Testis (tissue), 3 donors: ENCODE results near the gene SLIRP. TPM values are rescaled to one million over a fixed set of nuclear protein-coding genes. Genes with fewer than 3 reads are reported as not detected.

Experiments used
- DNase-seq: peaks from one replicate; pipeline ENCODE4 v3.0.0-alpha.2; 2019
- H3K27ac ChIP-seq, 2 donors: fragments of 200-600 bp; sonication (generic); one replicate each; pipeline ENCODE4 v1.5.1; 2019
- H3K27me3 ChIP-seq: fragments of 200-600 bp; sonication (generic); one replicate; pipeline ENCODE4 v1.5.1; 2019
- H3K36me3 ChIP-seq: fragments of 200-600 bp; sonication (generic); one replicate; pipeline ENCODE4 v1.5.1; 2017; ENCODE audit warnings: low read depth; ENCODE audit errors: missing control alignments
- H3K4me1 ChIP-seq: fragments of 200-600 bp; sonication (generic); one replicate; pipeline ENCODE4 v1.5.1; 2019
- H3K4me3 ChIP-seq, 2 donors: fragments of 200-600 bp; sonication (generic); one replicate each; pipeline ENCODE4 v1.5.1; 2017 to 2019
- H3K9me3 ChIP-seq: fragments of 200-600 bp; sonication (generic); one replicate; pipeline ENCODE4 v1.5.1; 2017
- POLR2A ChIP-seq: fragments of 450-650 bp; IDR thresholded peaks from one replicate; pipeline ENCODE4 v1.6.1; 2017; ENCODE audit warnings: antibody characterized with exemption, mild to moderate bottlenecking, moderate library complexity
- WGBS, 2 donors: methylation state at CpG; one replicate each; pipeline ENCODE4 v1.1.5; 2018; 5-methylcytosine and 5-hydroxymethylcytosine counted together
- intact Hi-C: fragments of 100-400 bp; cut with DNase I; formaldehyde crosslinking; loops from one replicate; pipeline ENCODE4 v1.15.1; 2023; ENCODE audit warnings: low total_unique reads
- polyA plus RNA-seq: library from polyadenylated mRNA; stranded (reverse); fragments of 350-450 nt; fragmentation: Illumina TruSeq; extraction: RNeasy Lipid Tissue Mini Kit (QIAGEN cat#74804); gene quantifications from one replicate; pipeline ENCODE4 v1.2.3, GENCODE V29; 2014; ENCODE audit warnings: low read depth, low replicate concordance; ENCODE audit not compliant: insufficient read depth
- total RNA-seq, 2 donors: library from RNA; depleted of rRNA; stranded (reverse); fragments of >200 nt; gene quantifications; one replicate each; pipeline ENCODE4 v1.2.3, GENCODE V29; 2016
- TF ChIP-seq, protein P1 (sequence below), 3 experiments: fragments of 450-650 bp in 2 of 3; fragments of 200-600 bp in 1 of 3; sonication (generic) in 1 of 3; IDR thresholded peaks; one replicate each; pipeline ENCODE4 v1.5.1; 2016 to 2019; ENCODE audit warnings: antibody characterized with exemption in 3 of 3, mild to moderate bottlenecking in 2 of 3, moderate library complexity in 1 of 3

SLIRP gene
- total and polyA plus RNA-seq, 3 donors from 2014 or later: 101 to 214 (median 133) TPM

DNA sequence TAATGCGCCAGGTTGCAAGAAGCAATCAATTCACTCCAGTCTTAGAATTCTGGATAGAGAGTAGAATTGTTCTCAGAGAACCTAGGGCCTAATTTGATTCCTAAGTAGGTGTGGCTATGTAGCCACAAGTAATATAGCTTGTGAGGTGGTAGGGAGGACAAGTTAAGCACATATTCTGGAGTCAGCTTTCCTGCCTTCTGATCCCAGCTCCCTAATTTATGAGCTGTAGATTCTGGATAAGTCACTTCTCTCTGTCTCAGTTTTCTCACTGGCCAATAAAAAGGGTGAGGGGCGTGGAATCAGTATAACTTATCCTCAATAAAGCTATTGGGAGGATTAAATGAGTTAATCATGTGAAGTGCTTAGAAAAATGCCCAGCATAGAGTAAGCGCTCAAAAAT is 56.1 kb downstream of the SLIRP start:
- no peak overlapping the region for H3K4me3 ChIP-seq
- no peak for DNase-seq
- no peaks in the 10 kb centered on the region for H3K27me3 ChIP-seq
- intact Hi-C loops: no loop called here
- no peak for TF ChIP-seq POLR2A
- TF ChIP-seq, protein P1, sequence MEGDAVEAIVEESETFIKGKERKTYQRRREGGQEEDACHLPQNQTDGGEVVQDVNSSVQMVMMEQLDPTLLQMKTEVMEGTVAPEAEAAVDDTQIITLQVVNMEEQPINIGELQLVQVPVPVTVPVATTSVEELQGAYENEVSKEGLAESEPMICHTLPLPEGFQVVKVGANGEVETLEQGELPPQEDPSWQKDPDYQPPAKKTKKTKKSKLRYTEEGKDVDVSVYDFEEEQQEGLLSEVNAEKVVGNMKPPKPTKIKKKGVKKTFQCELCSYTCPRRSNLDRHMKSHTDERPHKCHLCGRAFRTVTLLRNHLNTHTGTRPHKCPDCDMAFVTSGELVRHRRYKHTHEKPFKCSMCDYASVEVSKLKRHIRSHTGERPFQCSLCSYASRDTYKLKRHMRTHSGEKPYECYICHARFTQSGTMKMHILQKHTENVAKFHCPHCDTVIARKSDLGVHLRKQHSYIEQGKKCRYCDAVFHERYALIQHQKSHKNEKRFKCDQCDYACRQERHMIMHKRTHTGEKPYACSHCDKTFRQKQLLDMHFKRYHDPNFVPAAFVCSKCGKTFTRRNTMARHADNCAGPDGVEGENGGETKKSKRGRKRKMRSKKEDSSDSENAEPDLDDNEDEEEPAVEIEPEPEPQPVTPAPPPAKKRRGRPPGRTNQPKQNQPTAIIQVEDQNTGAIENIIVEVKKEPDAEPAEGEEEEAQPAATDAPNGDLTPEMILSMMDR (IDR thresholded peaks at IDR 0.05): no peak
- H3K4me1 ChIP-seq: no peaks in the 10 kb centered on the region
- no peaks in the 10 kb centered on the region for H3K36me3 ChIP-seq
- WGBS, 2 donors: 84 to 97% methylated on average over 3 of the region's 3 CpGs
- no peaks in the 10 kb centered on the region for H3K9me3 ChIP-seq
- no peak overlapping the region for H3K27ac ChIP-seq

Other genes with a start within 250 kb of the SLIRP start
- gene ISM2, start 209.3 kb upstream of the SLIRP start, total RNA-seq: 10 to 100 TPM in 1 of 2 donors, 1 to 10 TPM in 1; 6.2 to 28.7 TPM
- 4.4 TPM for gene ISM2, start 209.3 kb upstream of the SLIRP start, polyA plus RNA-seq
- gene SPTLC2, start 91.5 kb upstream of the SLIRP start, total RNA-seq: 10 to 100 TPM; 21.5 to 24.5 TPM
- 11.1 TPM for gene SPTLC2, start 91.5 kb upstream of the SLIRP start, polyA plus RNA-seq
- gene ALKBH1, start 80 bp upstream of the SLIRP start, total RNA-seq: 10 to 100 TPM; 18.4 to 19.2 TPM
- 17.9 TPM for gene ALKBH1, start 80 bp upstream of the SLIRP start, polyA plus RNA-seq
- 10 to 100 TPM; 58.7 to 64.7 TPM for gene SNW1, start 53.1 kb downstream of the SLIRP start, total RNA-seq
- gene SNW1, start 53.1 kb downstream of the SLIRP start, polyA plus RNA-seq: 110 TPM
- gene ADCK1, start 92.0 kb downstream of the SLIRP start, total RNA-seq: 10 to 100 TPM; 12.3 to 14.3 TPM
- 7.5 TPM for gene ADCK1, start 92.0 kb downstream of the SLIRP start, polyA plus RNA-seq